ENCODE measurements around the gene PALD1. TPM values are rescaled to one million over a fixed set of nuclear protein-coding genes. Genes with fewer than 3 reads are reported as not detected.

The PALD1 gene
- total RNA-seq, 4 donors from 2014 or later, result 6.0 to 9.7 (median 6.4) TPM

- peak overlapping the region; percentile 28 for H3K4me3 ChIP-seq (ENCODE audit: low read depth, poor library complexity, severe bottlenecking)
- WGBS, 2 donors, result 55 to 56% methylated on average over 10 to 11 of the region's 11 CpGs
- intact Hi-C loops (cut with DNase I; ENCODE audit: low total_unique reads), result no loop called here
- no peak for DNase-seq (ENCODE audit: low spot score in 2 of 2)
- TF ChIP-seq POLR2A (IDR thresholded peaks at IDR 0.05) (no peak), CTCF (IDR thresholded peaks at IDR 0.05) (no peak)
Measured at GRCh38 chr10:70479165-70479581, 606 bp downstream of the PALD1 start.

GRCh38 chr10:70479626-70480238 is 1.2 kb downstream of the PALD1 start:
- no peak for DNase-seq (ENCODE audit: low spot score in 2 of 2)
- TF ChIP-seq CTCF (IDR thresholded peaks at IDR 0.05) (no peak), POLR2A (IDR thresholded peaks at IDR 0.05) (no peak)
- no peak overlapping the region for H3K4me3 ChIP-seq (ENCODE audit: low read depth, poor library complexity, severe bottlenecking)
- 54 to 77% methylated on average over 6 to 8 of the region's 8 CpGs for WGBS, 2 donors
- intact Hi-C loops (cut with DNase I; ENCODE audit: low total_unique reads), result no loop called here

GRCh38 chr10:70480239-70480861 is 1.8 kb downstream of the PALD1 start:
- H3K4me3 ChIP-seq (ENCODE audit: low read depth, poor library complexity, severe bottlenecking), result no peak overlapping the region
- TF ChIP-seq CTCF (IDR thresholded peaks at IDR 0.05) (no peak), POLR2A (IDR thresholded peaks at IDR 0.05) (no peak)
- intact Hi-C loops (cut with DNase I; ENCODE audit: low total_unique reads), result no loop called here
- WGBS, 2 donors, result 57 to 70% methylated on average over 5 to 9 of the region's 9 CpGs
- no peak for DNase-seq (ENCODE audit: low spot score in 2 of 2)

GRCh38 chr10:70481105-70481504 is 2.5 kb downstream of the PALD1 start:
- no peak overlapping the region for H3K4me3 ChIP-seq (ENCODE audit: low read depth, poor library complexity, severe bottlenecking)
- no peak for DNase-seq (ENCODE audit: low spot score in 2 of 2)

GRCh38 chr10:70481831-70482530 is 3.4 kb downstream of the PALD1 start:
- WGBS, 2 donors, result 36 to 57% methylated on average over 4 to 5 of the region's 7 CpGs
- TF ChIP-seq CTCF (IDR thresholded peaks at IDR 0.05) (no peak), POLR2A (IDR thresholded peaks at IDR 0.05) (no peak)
- no peak overlapping the region for H3K4me3 ChIP-seq (ENCODE audit: low read depth, poor library complexity, severe bottlenecking)
- DNase-seq (ENCODE audit: low spot score in 2 of 2), result peak in 1 of 2 donors; percentile 92
- intact Hi-C loops (cut with DNase I; ENCODE audit: low total_unique reads), result no loop called here

More at GRCh38 chr10:70481105-70481504, 2.5 kb downstream of the PALD1 start:
- WGBS, 2 donors, result 83 to 91% methylated on average over 9 of the region's 9 CpGs
- intact Hi-C loops (cut with DNase I; ENCODE audit: low total_unique reads), result no loop called here
- TF ChIP-seq CTCF (IDR thresholded peaks at IDR 0.05) (no peak), POLR2A (IDR thresholded peaks at IDR 0.05) (no peak)

All from lower leg skin (tissue), 4 donors.